Measurements from ENCODE around the gene CDK16. TPM values are rescaled to one million over a fixed set of nuclear protein-coding genes. Genes with fewer than 3 reads are reported as not detected.

The CDK16 gene
- total and polyA plus RNA-seq, 9 of the 15 experiments (the other 6 are each of a cell fraction or from before 2014, with no cell fraction given) = 3.9 to 104 (median 57.5) TPM

- TF ChIP-seq ZNF280A (IDR thresholded peaks at IDR 0.05; ENCODE audit: low read depth, partially characterized antibody) = no peak
- no peak for TF ChIP-seq RCOR1 (IDR thresholded peaks at IDR 0.05; ENCODE audit: borderline replicate concordance in 1 of 2, low read depth in 2 of 2, low read length in 2 of 2)
- TF ChIP-seq HNRNPLL (IDR thresholded peaks at IDR 0.05; ENCODE audit: low read depth, low read length, poor library complexity, severe bottlenecking) = peak; percentile 22
- TF ChIP-seq UBTF (IDR thresholded peaks at IDR 0.05; ENCODE audit: borderline replicate concordance in 1 of 2, low read depth in 2 of 2, low read length in 2 of 2) = no peak; a peak in 1 of 4 replicates
- TF ChIP-seq CHD1 (IDR thresholded peaks at IDR 0.05; ENCODE audit: low read length) = peak; percentile 62
- no peak for TF ChIP-seq ZNF75A (CRISPR knock-in tag; IDR thresholded peaks at IDR 0.05)
- no peak; the same call in 1 of the 2 replicates for TF ChIP-seq GATAD2B (IDR thresholded peaks at IDR 0.05; ENCODE audit: borderline replicate concordance)
- peak; percentile 59; the same call in 1 of the 2 replicates for TF ChIP-seq TEAD4 (IDR thresholded peaks at IDR 0.05; ENCODE audit: low read length)
- no peak for TF ChIP-seq TEAD4 (CRISPR knock-in tag; IDR thresholded peaks at IDR 0.05; ENCODE audit: borderline replicate concordance)
- no peak for TF ChIP-seq ZNF354B (CRISPR knock-in tag; IDR thresholded peaks at IDR 0.05)
- TF ChIP-seq MCM2 (IDR thresholded peaks at IDR 0.05; ENCODE audit: low read depth) = no peak
- no peak for TF ChIP-seq ZNF197 (CRISPR knock-in tag; IDR thresholded peaks at IDR 0.05; ENCODE audit: low read depth)
- no peak for TF ChIP-seq ZNF408 (CRISPR knock-in tag; IDR thresholded peaks at IDR 0.05; ENCODE audit: low read depth)
- TF ChIP-seq ZSCAN29 (IDR thresholded peaks at IDR 0.05) = no peak
- TF ChIP-seq RBM39 (optimal IDR thresholded peaks at IDR 0.05; ENCODE audit: low read depth, low read length) = no peak
- TF ChIP-seq SAP30 (IDR thresholded peaks at IDR 0.05; ENCODE audit: borderline replicate concordance, insufficient read depth, low read depth, low read length, poor library complexity, severe bottlenecking) = no peak
- no peak for TF ChIP-seq ZNF253 (CRISPR knock-in tag; conservative IDR thresholded peaks at IDR 0.05)
- no peak for TF ChIP-seq EZH2 (IDR thresholded peaks at IDR 0.05; ENCODE audit: borderline replicate concordance, low read depth, low read length)
- TF ChIP-seq TCFL5 (CRISPR knock-in tag; conservative IDR thresholded peaks at IDR 0.05) = no peak
- no peak for TF ChIP-seq SMARCC2 (IDR thresholded peaks at IDR 0.05; ENCODE audit: low read depth)
Measured at GRCh38 chrX:47193475-47194193, 24.8 kb upstream of the CDK16 start, which contains the start of gene UBA1 (continued).
